Neuron (in vitro differentiated cells): ENCODE data around the gene ZNF425.

Experiments used
- H2AFZ ChIP-seq: one replicate; pipeline ENCODE4 v1.6.1; 2013; ENCODE audit warnings: low read depth, mild to moderate bottlenecking, inconsistent platforms, low read length, moderate library complexity
- H3K27me3 ChIP-seq: one replicate; pipeline ENCODE4 v1.6.1; 2013; ENCODE audit warnings: low read length; ENCODE audit not compliant: insufficient read depth
- H3K36me3 ChIP-seq: one replicate; pipeline ENCODE4 v1.6.1; 2013; ENCODE audit warnings: low read length; ENCODE audit not compliant: insufficient read depth
- H3K4me1 ChIP-seq: one replicate; pipeline ENCODE4 v1.6.1; 2013; ENCODE audit warnings: low read length; ENCODE audit not compliant: insufficient read depth
- H3K4me3 ChIP-seq: 2 replicates; pipeline ENCODE4 v1.5.1; 2013; ENCODE audit warnings: mild to moderate bottlenecking, low read length, moderate library complexity
- H3K9me3 ChIP-seq: one replicate; pipeline ENCODE4 v1.6.1; 2013; ENCODE audit warnings: low read length

Gene ZNF425, protein sequence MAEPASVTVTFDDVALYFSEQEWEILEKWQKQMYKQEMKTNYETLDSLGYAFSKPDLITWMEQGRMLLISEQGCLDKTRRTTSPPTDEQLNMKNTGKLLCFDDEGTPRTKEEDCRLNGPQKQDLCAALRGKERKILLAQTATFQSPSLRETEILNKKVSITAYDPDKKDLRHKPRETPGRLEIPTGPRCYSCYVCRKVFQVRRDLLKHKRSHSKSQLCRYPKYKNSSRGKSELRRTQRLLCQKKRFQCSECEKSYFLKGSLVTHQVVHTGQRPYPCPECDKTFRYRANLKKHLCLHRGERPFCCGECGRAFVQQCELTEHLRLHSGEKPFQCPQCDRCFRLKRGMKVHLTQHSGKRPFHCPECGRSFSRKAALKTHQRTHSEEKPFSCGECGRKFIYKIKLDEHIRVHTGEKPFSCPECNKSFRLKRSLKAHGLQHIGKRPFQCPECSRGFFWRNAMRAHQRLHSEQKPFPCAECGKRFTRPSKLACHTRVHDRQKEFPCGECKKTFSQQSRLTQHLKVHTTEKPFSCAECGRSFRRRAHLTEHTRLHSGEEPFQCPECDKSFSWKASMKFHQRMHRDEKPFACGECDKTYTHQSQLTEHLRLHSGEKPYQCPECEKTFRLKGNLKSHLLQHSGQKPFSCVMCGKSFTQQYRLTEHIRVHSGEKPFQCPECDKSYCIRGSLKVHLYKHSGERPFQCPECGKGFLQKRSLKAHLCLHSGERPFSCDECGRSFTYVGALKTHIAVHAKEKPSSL

DNA sequence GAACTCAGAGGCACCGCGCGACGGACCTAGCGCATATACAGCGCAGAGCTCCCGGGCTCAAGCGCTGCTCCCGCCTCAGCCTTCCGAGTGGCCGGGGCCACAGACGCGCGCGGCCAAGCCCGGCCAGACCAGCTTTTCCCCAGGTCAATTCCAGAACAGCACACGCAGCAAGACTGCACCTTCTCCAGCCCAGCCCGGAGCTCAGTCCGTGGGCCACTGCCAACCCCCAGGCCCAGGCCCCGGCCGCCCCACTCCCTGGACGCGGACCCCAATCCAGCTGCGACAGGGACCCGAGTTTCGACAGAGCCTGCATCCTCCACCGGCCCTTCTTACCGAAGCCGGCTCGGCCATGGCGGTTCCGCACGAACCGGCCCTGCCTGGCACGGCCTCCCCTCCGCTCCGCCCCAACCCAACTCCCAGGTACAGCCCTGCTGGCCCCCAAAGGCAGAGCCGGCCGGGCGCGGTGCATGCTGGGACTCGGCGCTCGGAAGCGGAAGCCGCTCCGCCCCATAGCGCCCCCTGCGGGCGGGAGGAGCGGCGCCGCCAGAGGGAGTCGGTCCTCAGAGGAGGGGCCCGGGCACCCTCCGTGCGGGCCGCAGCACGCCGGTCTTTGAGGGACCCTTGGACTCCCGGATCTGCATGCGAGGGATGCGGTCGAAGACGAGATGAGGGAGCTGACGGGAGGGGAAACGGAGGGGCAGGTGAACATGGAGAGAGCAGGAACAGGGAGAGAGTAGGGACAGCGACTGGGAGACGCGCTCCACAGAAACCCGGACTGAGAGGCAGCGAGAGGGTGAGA lies at the start of gene ZNF425:
TSS of gene ZNF425 (minus strand) at position 462 of the 799 bp plus-strand sequence. CDS start at position 351, 111 bp downstream.
- Histone ChIP-seq H3K36me3 (peaks cover 12% of the 10 kb centered on the region), H3K9me3 (peaks cover 4% of the 10 kb centered on the region), H3K4me1 (peaks cover 13% of the 10 kb centered on the region), H3K27me3 (no peaks in the 10 kb centered on the region), H3K4me3 (peak within 1 kb of the TSS; percentile 86), H2AFZ (peak within 1 kb of the TSS; percentile 81)

DNA sequence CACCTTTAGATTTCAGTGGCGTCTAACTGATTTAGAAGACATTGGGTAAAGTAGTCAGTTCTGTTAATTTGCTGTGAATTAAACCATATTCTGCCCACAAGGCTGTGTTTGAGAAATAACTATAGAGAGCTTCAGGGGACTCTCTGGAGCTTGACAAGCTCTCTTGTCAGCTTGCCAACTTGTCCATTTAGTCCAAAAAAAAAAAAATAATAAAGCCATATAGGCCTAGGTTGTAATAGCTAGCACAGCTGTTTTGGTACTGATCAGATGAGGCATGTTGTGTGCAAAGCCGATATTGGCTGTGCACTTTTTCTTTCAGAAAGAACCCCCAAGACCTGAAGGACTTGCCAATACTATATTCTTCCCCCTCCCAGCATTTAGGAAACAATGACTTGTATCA lies 49.0 kb upstream of the ZNF425 start:
- no peaks in the 10 kb centered on the region for H3K4me1 ChIP-seq
- H3K9me3 ChIP-seq: no peaks in the 10 kb centered on the region
- H3K27me3 ChIP-seq: no peaks in the 10 kb centered on the region
- no peak overlapping the region for H2AFZ ChIP-seq
- no peak overlapping the region for H3K4me3 ChIP-seq
- peaks cover 50% of the 10 kb centered on the region for H3K36me3 ChIP-seq

DNA sequence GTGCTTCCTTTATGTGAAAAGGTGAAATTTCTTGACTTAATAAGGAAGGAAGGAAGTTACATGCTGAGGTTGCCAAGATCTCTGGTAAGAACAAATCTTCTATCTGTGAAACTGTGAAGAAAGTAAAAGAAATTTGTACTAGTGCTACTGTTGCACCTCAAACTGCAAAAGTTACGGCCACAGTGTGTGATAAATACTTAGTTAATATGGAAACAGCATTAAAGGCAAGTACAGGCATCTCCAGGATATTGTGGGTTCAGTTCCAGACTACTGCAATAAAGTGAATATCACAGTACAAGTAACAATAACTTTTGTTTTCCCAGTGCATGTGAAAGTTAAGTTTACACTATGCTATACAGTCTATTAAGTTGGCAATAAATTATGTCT lies 46.4 kb upstream of the ZNF425 start:
- peaks cover 43% of the 10 kb centered on the region for H3K36me3 ChIP-seq
- no peak overlapping the region for H3K4me3 ChIP-seq
- no peaks in the 10 kb centered on the region for H3K9me3 ChIP-seq
- H3K27me3 ChIP-seq: no peaks in the 10 kb centered on the region
- H3K4me1 ChIP-seq: no peaks in the 10 kb centered on the region
- H2AFZ ChIP-seq: no peak overlapping the region

DNA sequence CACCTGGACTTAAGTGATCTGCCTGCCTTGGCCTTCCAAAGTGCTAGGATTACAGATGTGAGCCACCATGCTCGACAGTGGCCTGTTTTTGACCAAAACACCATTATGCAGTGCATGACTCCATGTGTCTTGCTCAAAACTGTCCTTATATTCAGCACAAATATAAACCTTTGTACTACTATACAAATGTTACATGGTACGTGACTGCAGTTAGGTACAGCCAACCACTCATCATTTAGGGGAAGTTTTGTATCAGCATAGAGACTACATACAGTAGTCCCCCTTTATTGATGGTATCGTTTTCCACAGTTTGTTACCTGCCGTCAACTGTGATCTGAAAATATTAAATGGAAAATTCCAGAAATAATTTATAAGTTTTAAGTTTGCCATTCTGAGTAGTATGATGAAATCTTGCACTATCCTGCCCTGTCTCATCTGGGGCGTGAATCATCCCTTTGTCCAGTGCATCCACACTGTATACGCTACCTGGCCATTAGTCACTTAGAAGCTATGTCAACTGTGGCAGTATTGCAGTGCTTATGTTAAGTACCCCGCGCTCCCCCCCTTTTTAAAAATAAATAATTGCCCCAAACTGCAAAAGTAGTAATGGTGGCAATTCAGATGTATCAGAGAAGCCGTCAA lies 45.9 kb upstream of the ZNF425 start:
- Histone ChIP-seq H3K27me3 (no peaks in the 10 kb centered on the region), H3K4me3 (no peak overlapping the region), H3K9me3 (no peaks in the 10 kb centered on the region), H3K36me3 (peaks cover 43% of the 10 kb centered on the region), H3K4me1 (no peaks in the 10 kb centered on the region), H2AFZ (no peak overlapping the region)

DNA sequence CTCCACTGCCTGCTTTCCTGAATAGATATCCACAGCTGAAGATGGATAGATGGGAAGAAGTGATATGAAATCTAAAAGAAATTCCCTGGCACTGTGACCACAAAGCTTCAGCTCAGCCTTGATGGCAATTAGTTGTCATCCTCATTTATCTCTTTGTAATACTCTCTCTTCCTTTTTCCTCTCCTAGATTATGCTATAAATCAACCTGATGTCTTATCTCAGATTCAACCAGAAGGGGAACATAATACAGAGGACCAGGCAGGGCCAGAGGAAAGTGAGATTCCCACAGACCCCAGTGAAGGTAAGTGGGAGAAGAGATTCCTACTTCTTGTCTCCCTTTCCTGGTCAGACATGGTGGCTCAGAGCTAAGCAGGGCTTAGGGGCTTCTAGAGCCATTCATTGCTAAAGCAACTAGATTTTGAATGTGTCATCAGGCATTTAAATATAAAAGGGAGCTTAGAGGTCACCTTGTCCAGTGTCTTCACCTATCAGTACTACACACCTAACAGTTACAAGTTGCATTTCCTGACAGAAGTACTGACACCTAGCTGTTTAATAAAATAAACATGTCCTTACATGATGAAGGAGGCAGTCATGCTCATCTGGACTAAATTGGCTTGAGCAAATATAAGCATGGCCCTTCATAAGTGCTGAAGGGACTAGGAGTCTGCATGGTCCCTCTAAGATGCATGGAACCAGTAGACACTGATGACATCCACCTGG lies 40.7 kb upstream of the ZNF425 start:
- no peaks in the 10 kb centered on the region for H3K27me3 ChIP-seq

DNA sequence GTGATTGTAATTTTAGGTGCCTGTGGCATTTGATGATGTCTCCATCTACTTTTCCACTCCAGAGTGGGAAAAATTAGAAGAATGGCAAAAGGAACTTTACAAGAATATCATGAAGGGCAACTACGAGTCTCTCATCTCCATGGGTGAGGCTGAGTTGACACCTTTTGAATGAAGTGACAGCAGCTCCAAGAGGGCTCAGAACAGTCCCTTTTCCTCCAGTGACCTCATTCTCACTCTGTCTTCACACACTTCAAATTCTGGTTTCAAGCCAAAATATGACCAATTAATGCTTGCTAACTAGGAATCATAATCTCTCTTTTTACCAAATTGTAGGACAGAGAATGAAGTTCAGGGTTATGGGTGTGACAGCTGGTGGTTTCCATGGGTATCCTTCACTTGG lies 40.0 kb upstream of the ZNF425 start:
- Histone ChIP-seq H3K4me3 (no peak overlapping the region), H2AFZ (no peak overlapping the region), H3K4me1 (no peaks in the 10 kb centered on the region), H3K9me3 (no peaks in the 10 kb centered on the region), H3K27me3 (no peaks in the 10 kb centered on the region), H3K36me3 (peaks cover 53% of the 10 kb centered on the region)

More for the DNA sequence above, 40.7 kb upstream of the ZNF425 start:
- Histone ChIP-seq H3K4me1 (no peaks in the 10 kb centered on the region), H2AFZ (no peak overlapping the region), H3K36me3 (peaks cover 51% of the 10 kb centered on the region), H3K4me3 (no peak overlapping the region), H3K9me3 (no peaks in the 10 kb centered on the region)

DNA sequence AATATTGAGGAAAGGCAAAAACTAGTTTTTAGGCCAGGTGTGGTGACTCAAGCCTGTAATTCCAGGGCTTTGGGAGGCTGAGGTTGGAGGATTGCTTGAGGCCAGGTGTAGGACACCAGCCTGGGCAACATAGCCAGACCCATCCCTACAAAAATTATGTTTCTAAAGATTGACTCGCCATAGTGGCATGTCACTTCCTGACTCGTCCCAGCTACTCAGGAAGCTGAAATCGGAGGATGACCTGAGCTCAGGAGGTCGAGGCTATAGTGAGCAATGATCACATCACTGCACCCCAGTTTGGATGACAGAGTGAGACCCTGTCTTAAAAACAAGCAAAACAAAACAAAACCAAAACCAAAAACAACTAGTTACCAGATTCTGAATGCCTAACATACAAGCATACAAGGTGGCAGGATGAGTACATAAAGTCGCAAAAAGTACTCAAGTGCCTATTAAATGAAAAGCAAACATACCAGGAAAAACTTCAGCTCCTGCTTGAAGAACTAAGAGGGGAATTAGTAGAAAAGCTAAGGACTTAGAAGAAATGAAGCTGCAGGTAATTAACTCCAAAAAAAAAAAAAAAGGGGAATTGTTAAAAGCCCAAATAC lies 35.2 kb upstream of the ZNF425 start:
- H3K27me3 ChIP-seq: no peaks in the 10 kb centered on the region
- H3K4me3 ChIP-seq: no peak overlapping the region
- H2AFZ ChIP-seq: no peak overlapping the region
- no peaks in the 10 kb centered on the region for H3K4me1 ChIP-seq
- H3K9me3 ChIP-seq: peaks cover 3% of the 10 kb centered on the region
- peaks cover 41% of the 10 kb centered on the region for H3K36me3 ChIP-seq

DNA sequence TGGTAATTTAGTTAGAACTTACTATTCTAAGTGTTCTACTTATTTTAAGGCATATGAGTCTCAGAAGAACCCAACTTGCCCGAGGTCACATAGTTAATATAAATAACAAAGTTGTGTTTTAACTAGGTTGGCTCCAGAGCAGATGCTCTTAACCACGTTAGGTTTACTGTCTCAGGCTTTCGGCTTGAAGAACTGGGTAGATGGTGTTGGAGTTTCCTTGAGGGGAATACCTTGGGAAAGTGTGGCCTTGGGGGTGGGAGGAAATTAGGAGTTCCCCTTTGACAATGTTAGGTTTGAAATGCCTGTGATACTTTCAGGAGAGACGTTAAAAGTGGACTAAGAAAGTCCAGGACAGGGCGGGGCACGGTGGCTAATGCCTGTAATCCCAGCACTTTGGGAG lies 30.8 kb upstream of the ZNF425 start:
- H3K9me3 ChIP-seq: peaks cover 3% of the 10 kb centered on the region
- no peaks in the 10 kb centered on the region for H3K27me3 ChIP-seq
- no peak overlapping the region for H2AFZ ChIP-seq
- no peak overlapping the region for H3K4me3 ChIP-seq
- peaks cover 46% of the 10 kb centered on the region for H3K36me3 ChIP-seq
- H3K4me1 ChIP-seq: no peaks in the 10 kb centered on the region

DNA sequence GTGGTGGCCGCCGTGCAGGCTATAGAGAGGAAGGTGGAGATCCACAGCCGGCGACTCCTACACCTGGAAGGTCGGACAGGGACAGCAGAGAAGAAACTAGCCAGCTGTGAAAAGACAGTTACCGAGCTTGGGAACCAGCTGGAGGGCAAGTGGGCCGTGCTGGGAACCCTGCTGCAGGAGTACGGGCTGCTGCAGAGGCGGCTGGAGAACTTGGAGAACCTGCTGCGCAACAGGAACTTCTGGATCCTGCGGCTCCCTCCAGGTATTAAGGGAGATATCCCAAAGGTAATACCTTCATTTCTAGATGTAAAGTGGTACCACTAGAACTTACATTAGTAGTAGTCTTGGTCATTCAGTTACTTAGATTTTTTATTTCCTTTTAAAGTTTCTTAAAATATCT lies 27.9 kb upstream of the ZNF425 start:
- Histone ChIP-seq H3K36me3 (peaks cover 35% of the 10 kb centered on the region), H3K4me1 (no peaks in the 10 kb centered on the region), H3K9me3 (peaks cover 3% of the 10 kb centered on the region), H3K4me3 (no peak overlapping the region), H3K27me3 (no peaks in the 10 kb centered on the region), H2AFZ (no peak overlapping the region)

DNA sequence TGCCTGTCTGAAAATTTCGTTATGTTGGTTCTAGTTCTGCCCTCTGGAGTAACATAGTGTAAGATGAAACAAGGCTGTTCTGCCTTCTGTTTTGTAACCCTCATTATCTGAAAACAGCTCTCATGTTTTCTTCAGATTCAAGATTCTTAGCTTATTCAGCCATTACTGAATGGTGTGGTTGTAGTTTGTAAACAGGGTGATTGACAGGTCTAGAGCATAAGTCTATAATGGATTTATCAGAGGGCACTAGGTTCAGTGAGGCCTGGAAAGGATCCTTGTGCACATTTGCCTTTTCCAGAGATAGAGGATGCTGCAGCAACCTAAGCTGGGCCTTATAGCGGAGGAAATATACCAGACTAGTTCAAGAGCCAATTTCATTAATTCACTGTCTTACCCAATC lies 27.2 kb upstream of the ZNF425 start:
- Histone ChIP-seq H3K9me3 (peaks cover 3% of the 10 kb centered on the region), H3K36me3 (peaks cover 32% of the 10 kb centered on the region), H3K4me1 (no peaks in the 10 kb centered on the region), H3K27me3 (no peaks in the 10 kb centered on the region), H3K4me3 (no peak overlapping the region), H2AFZ (no peak overlapping the region)

DNA sequence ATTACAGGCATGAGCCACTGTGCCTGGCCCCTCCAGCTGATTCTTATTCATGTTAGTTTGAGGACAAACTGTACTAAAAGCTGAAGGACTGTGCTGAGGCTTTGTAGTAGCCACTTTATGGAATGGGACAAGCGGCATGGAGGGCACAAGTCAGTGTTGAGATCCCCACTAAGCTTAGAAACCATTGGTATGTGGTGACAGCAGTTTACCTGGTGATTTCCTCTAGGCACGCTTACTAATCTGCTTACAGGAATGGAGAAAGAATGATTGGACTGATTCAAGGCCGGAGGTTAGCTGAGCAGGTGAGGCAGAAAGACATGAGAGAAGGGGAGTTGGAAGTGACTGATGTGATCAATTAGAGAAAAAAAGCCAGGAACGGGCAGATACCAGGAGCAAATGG lies 24.9 kb upstream of the ZNF425 start:
- H3K4me3 ChIP-seq: no peak overlapping the region
- H3K27me3 ChIP-seq: no peaks in the 10 kb centered on the region
- peaks cover 4% of the 10 kb centered on the region for H3K4me1 ChIP-seq
- H3K9me3 ChIP-seq: no peaks in the 10 kb centered on the region
- H2AFZ ChIP-seq: no peak overlapping the region
- peaks cover 20% of the 10 kb centered on the region for H3K36me3 ChIP-seq
